ENCODE measurements around the gene CASP4.
A peak's percentile ranks its signal among the peaks of the same experiment; 100 is the strongest.

Gene CASP4

GRCh38 chr11:104897891-104898684 is 70.3 kb downstream of the CASP4 start, which contains the start of gene CASP12:
TSS of gene CASP12 (minus strand) at chr11:104898460.
- no peaks in the 10 kb centered on the region for H3K9me2 ChIP-seq (replicated peaks; ENCODE audit: low read depth, low read length)
- no peaks in the 10 kb centered on the region for H3K36me3 ChIP-seq (ENCODE audit: insufficient read depth, low read length)
- H3K79me2 ChIP-seq (ENCODE audit: insufficient read depth, low read length) = no peaks in the 10 kb centered on the region
- H2AFZ ChIP-seq (ENCODE audit: low read length) = peak within 1 kb of the TSS; percentile 26; the same call in 1 of the 2 replicates
- H3K4me3 ChIP-seq (ENCODE audit: low read length, poor library complexity, severe bottlenecking) = no peak within 1 kb of the TSS
- no peak within 1 kb of the TSS for H3K9ac ChIP-seq (ENCODE audit: low read depth, low read length, poor library complexity, severe bottlenecking)
- H3K9me3 ChIP-seq (ENCODE audit: insufficient read depth, low read depth, low read length) = no peaks in the 10 kb centered on the region
- H3K4me1 ChIP-seq (ENCODE audit: insufficient read depth, low read length, poor library complexity, severe bottlenecking) = peaks cover 8% of the 10 kb centered on the region
- no peaks in the 10 kb centered on the region for H3F3A ChIP-seq (ENCODE audit: low read depth)
- no peak for TF ChIP-seq EZH2phosphoT487 (IDR thresholded peaks at IDR 0.05; ENCODE audit: borderline replicate concordance)
- TF ChIP-seq CTCF (conservative IDR thresholded peaks at IDR 0.05; ENCODE audit: low read length) = no peak
- H3K27me3 ChIP-seq (ENCODE audit: insufficient read depth, low read length, poor library complexity, severe bottlenecking) = no peaks in the 10 kb centered on the region
- H4K20me1 ChIP-seq (ENCODE audit: insufficient read depth, low read length, poor library complexity, severe bottlenecking) = no peaks in the 10 kb centered on the region
- no peak within 1 kb of the TSS for H3K4me2 ChIP-seq (ENCODE audit: low read depth, low read length, poor library complexity, severe bottlenecking)

GRCh38 chr11:104895634-104896033 is 72.7 kb downstream of the CASP4 start:
- Histone ChIP-seq H3K79me2 (ENCODE audit: insufficient read depth, low read length) (no peaks in the 10 kb centered on the region), H4K20me1 (ENCODE audit: insufficient read depth, low read length, poor library complexity, severe bottlenecking) (no peaks in the 10 kb centered on the region), H3K27me3 (ENCODE audit: insufficient read depth, low read length, poor library complexity, severe bottlenecking) (no peaks in the 10 kb centered on the region), H3K9ac (ENCODE audit: low read depth, low read length, poor library complexity, severe bottlenecking) (no peak overlapping the region), H3K9me3 (ENCODE audit: insufficient read depth, low read depth, low read length) (no peaks in the 10 kb centered on the region), H3K4me2 (ENCODE audit: low read depth, low read length, poor library complexity, severe bottlenecking) (no peak overlapping the region), H3K9me2 (replicated peaks; ENCODE audit: low read depth, low read length) (no peaks in the 10 kb centered on the region), H3F3A (ENCODE audit: low read depth) (no peaks in the 10 kb centered on the region), H2AFZ (ENCODE audit: low read length) (no peak overlapping the region), H3K4me1 (ENCODE audit: insufficient read depth, low read length, poor library complexity, severe bottlenecking) (peaks cover 5% of the 10 kb centered on the region), H3K36me3 (ENCODE audit: insufficient read depth, low read length) (no peaks in the 10 kb centered on the region), H3K4me3 (ENCODE audit: low read length, poor library complexity, severe bottlenecking) (no peak overlapping the region)
- TF ChIP-seq CTCF (conservative IDR thresholded peaks at IDR 0.05; ENCODE audit: low read length) (no peak), EZH2phosphoT487 (IDR thresholded peaks at IDR 0.05; ENCODE audit: borderline replicate concordance) (no peak)

- Histone ChIP-seq H3F3A (ENCODE audit: low read depth) (no peaks in the 10 kb centered on the region), H3K9me2 (replicated peaks; ENCODE audit: low read depth, low read length) (no peaks in the 10 kb centered on the region), H3K4me2 (ENCODE audit: low read depth, low read length, poor library complexity, severe bottlenecking) (no peak overlapping the region), H3K9ac (ENCODE audit: low read depth, low read length, poor library complexity, severe bottlenecking) (no peak overlapping the region), H4K20me1 (ENCODE audit: insufficient read depth, low read length, poor library complexity, severe bottlenecking) (no peaks in the 10 kb centered on the region), H3K9me3 (ENCODE audit: insufficient read depth, low read depth, low read length) (no peaks in the 10 kb centered on the region), H3K4me1 (ENCODE audit: insufficient read depth, low read length, poor library complexity, severe bottlenecking) (peaks cover 5% of the 10 kb centered on the region), H3K79me2 (ENCODE audit: insufficient read depth, low read length) (no peaks in the 10 kb centered on the region), H2AFZ (ENCODE audit: low read length) (no peak overlapping the region), H3K36me3 (ENCODE audit: insufficient read depth, low read length) (no peaks in the 10 kb centered on the region), H3K27me3 (ENCODE audit: insufficient read depth, low read length, poor library complexity, severe bottlenecking) (no peaks in the 10 kb centered on the region), H3K4me3 (ENCODE audit: low read length, poor library complexity, severe bottlenecking) (no peak overlapping the region)
- TF ChIP-seq EZH2phosphoT487 (IDR thresholded peaks at IDR 0.05; ENCODE audit: borderline replicate concordance) (no peak), CTCF (conservative IDR thresholded peaks at IDR 0.05; ENCODE audit: low read length) (no peak)
Measured at GRCh38 chr11:104893876-104894275, 74.5 kb downstream of the CASP4 start.

All from Loucy (cell line).